IPS DF 4.7 (cell line): ENCODE measurements around the gene NXF1.
"Not testable (repeated sequence)": the region's sequence is repeated elsewhere in the genome, so short reads cannot be mapped to it uniquely, and the experiment has no call there.

Experiments
- DNase-seq: peaks from one replicate; pipeline ENCODE4 v3.0.0-alpha.2; 2013; ENCODE audit warnings: low spot score; ENCODE audit errors: extremely low read depth

NXF1 gene

DNA sequence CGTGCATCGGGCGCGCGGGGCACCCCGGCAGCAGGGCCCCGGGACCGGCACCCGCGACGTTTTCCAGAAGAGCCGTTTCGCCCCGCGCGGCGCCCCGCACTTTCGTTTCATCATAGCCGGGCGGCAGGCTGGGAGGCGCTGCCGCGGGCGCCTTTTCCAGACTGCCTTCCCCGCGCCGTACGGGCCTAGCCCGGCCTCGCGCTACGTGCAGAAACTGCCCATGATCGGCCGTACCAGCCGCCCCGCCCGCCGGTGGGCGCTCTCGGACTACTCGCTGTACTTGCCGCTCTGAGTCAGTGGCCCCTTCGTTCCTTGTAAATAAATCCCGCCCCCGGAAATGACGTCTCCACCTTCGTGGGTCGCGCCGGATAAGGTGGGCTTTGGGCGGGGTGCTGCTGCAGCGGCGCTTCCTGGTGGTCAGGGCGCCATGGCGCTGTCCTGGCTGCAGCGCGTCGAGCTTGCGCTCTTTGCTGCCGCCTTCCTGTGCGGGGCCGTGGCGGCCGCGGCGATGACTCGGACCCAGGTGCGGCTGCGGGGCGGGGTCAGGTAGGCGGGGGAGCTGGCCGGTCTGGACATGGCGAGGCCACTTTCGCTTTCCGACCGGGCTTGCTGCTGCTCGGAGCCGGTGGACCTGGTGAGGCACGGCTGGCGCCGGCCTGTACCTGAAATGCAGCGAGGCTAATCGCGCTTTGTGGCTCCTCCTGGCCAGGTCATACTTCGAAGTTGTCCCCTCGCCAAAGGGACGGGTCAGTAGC is 18.1 kb downstream of the NXF1 start, which contains the start of gene TMEM179B:
TSS of gene TMEM179B (plus strand) at position 398 of the 755 bp plus-strand sequence. CDS start at position 428, 30 bp downstream.
- DNase-seq, result peak; percentile 93

DNA sequence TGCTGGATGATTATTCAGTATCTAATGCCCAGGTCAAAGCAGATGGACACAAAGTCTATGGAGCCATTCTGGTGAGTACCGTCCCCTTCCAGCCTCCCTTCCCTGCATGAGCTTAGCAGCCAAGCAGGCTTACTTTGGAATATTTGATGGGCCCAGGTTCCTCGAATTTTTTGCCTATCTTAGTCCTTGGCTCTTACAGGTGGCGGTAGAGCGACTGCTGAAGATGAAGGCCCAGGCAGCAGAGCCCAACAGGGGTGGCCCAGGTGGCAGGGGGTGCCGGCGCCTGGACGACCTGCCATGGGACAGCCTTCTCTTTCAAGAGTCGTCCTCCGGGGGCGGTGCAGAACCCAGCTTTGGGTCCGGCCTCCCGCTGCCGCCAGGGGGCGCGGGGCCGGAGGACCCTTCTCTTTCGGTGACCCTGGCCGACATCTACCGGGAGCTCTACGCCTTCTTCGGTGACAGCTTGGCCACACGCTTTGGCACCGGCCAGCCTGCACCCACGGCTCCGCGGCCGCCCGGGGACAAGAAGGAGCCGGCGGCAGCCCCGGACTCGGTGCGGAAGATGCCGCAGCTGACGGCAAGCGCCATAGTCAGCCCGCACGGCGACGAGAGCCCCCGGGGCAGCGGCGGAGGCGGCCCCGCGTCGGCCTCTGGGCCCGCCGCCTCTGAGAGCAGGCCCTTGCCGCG is 18.8 kb downstream of the NXF1 start:
- no peak for DNase-seq

DNA sequence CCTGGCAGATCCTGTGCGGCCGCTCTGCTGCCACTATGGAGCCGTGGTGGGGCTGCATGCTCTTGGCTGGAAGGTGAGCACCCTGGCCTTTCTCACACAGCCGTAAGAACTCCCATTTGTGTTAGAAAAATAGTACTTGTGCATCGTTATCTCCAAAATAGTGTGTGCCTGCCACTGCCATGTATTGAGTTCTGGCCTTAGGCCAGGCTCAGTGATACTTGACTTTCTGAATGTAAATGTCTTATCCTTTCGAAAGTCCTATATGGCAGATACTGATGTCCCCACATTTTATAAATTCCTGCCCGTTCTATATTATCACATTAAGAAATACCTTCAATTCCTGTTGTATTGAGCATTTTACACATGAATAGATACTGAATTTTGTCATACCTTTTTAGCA is 22.5 kb downstream of the NXF1 start:
- no peak for DNase-seq

DNA sequence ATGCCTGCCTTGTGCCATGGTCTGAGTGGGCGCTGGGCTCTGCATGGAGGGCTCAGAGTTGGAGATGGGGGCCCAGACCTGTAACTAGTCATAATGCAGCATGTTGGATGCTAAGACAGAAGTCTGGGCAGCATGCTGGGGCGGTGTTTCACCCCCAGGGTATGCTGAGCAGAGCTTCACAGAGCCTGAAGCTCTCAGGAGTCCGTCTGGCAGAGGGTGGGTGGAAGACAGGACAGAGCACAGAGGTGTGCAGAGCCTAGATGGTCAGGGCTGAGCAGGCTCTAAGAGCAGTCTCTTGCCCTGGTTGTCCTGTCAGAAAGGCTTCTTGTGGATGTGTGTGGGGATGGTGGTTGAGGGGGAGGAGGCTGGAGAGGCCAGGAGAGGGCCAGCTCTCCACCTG is 26.8 kb downstream of the NXF1 start:
- DNase-seq, result no peak

DNA sequence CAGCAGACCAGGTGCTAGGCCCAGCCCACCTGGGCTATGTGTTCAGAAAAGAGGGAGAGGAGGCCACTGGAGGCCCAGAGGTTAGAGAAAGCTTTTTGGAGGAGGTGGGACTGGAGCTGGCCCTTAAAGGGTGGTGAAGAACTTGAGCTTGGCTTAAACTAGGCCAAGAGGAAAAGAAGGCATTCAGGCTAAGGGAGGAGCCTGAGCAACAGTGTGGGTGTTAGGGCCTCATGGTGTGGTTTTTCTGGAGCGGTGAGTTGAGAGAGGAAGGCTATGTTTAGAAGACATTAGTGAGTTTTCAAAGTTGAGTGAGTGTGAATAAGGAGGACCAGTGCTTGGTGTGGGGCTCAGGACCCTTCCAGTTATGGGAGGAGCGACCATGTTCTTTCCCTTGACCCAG is 27.9 kb downstream of the NXF1 start:
- no peak for DNase-seq

DNA sequence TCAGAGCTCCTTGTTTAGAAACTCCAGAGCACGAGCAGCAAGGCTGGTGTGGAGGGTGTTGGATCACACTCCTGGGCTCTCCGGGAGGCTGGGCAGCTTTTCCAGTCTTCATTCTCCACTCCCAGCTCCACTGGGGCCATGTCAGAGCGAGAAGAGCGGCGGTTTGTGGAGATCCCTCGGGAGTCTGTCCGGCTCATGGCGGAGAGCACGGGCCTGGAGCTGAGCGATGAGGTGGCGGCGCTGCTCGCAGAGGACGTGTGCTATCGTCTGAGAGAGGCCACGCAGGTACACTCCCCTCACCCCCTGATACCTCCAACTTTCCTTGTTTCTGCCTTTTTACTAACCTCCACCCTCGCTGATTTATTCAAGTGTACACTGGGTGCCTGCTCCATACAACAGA is 29.6 kb downstream of the NXF1 start:
- no peak for DNase-seq

DNA sequence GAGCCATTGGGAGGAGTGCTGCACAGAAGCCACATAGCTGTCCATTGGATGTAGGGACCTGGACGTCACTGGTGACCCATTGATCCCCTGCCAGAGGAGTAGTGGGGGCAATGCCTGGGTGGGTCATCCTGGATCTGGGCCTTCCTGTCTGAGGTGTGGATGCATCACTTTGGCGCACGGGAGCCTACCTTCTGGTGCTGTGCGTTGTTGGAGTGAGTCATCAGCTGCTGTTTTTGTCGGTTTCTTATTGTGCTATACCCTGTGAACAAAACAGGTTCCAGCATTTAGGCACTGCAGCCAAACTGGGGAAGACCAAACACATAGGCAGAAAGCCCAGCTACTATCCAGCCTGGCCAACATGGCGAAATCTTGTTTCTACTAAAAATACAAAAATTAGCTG is 30.8 kb downstream of the NXF1 start:
- DNase-seq, result no peak

DNA sequence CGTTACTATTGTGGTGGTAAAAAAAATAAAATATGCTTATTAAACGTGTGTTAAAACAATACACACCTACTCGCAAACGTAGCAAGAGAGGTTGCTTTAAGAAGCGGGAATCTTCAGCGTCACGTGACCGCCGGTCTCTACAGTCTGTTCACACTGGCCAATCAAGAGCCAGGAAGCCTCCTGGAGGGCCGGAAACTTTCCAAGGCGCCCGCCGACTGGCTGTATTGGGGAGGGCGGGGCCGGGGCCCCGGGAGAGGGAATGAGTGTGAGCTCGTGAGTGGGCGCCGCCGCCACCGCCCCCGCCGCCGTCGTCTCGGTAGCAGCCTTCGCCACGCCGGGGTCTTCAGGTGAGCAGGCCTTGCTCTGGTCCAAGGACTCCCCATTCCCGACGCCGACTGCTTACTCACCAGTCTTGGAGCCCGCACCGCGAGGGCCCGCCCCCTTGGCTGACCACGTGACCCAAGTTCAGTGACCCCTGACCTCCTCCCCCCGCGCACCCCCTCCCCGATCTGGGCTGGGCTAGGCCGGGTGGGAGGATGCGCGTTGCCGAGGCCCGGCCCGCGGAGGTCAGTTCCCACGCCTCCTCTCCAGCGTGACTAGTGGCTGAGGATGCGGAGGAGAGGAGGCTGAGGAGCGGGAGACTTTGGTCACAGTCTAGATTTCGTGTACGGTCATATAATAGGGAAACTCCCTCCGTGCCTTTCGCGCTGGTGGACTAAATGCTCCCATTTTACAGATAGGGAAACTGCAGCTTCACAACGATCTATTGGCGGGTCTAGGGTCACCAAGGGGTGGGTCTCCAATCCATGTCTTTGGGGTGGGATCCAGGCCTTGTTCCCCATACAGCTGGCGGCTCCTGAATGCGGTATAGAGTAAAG is 33.9 kb downstream of the NXF1 start, which contains the start of gene TAF6L:
TSS of gene TAF6L (plus strand) at position 253 of the 878 bp plus-strand sequence. CDS start 4,388 bp downstream, outside the sequence.
- DNase-seq, result no peak

DNA sequence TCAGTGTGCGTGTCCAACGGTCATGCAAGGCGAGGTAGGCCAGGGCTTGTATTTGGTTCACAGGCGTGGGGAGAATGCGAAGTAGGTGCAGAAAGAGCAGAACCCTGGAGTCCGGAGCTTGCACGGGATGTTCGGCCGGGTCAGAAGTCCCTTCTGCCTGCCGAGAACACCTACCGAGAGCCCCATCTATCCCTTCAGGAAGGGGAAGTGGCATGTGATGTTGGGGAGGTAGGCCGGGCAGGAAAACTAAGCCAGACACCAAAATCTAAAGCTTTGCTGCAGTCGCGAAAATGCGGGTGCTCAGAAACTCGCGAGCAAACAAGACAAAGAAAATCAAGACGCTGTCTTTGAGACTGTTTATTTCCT is 34.5 kb downstream of the NXF1 start:
- DNase-seq, result no peak

DNA sequence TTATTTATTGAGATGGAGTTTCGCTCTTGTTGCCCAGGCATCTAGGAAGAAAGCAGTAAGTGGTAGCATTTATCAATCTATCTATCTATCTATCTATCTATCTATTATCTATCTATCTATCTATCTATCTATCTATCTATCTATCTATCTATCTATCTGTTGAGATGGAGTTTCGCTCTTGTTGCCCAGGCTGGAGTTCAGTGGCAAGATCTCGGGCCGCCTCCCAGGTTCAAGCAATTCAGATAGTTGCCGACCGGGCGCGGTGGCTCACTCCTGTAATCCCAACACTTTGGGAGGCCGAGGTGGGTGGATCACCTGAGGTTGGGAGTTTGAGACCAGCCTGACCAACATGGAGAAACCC is 44.4 kb downstream of the NXF1 start:
- DNase-seq, result not testable (repeated sequence)

DNA sequence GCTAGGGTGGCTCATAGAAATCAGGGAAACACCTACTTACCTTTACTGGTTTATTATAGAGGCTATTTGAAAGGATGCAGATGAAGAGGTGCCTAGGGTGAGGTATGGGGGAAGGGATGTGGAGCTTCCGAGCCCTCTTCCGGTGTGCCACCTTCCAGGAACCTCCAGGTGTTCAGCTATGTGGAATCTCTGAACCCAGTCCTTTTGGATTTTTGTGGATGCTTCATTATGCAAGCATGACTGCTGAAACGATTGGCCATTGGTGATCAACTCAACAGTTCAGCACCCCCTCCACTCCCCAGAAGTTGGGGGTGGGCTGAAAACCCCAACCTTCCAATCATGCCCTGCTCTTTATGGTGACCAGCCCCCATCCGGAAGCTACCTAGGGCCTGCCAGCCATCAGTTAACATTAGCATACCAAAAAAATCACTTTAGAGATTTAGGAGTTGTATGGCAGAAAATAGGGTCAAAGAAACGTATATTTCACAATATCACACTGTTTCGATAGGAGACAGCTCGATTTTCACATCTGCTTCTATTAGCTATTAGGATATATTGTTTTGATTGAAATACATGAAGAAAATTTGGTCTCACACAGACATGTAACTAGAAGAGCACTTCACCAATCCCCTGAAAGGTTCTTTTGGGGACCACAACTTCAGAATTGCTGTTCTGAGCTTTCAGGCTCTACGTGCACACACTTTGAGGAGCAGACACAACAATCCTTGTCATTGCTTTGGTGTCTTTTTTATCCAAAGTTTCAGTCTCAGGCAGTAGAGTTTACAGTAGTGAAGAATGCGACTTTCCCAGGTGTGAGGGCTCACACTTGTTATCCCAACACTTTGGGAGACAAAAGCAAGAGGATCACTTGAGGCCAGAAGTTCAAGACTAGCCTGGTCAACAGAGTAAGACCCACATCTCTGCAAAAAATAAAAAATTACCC is 47.1 kb downstream of the NXF1 start:
- peak; percentile 91 for DNase-seq

DNA sequence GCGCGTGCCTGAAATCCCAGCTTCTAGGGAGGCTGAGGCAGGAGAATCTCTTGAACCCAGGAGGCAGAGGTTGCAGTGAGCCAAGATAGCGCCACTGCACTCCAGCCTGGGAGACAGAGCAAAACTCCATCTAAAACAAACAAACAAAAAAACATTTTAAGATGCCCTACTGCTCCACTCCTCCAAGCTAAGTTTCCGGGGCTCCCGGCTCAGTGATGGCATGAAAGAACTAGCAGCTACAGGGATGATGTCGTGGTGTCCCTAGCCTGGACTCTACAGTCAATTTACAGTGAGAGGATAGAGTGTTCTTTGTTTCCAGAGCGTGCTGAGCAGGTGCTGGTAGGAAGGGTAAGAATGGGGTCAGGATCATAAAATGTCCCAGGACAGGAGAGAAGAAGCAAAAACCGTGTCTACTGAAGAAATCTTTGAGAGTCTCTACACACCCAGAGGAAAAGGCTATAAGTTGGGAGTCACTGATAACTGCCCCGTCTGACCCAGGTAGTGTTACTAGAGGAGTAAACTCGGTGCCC is 50.1 kb downstream of the NXF1 start:
- no peak for DNase-seq

DNA sequence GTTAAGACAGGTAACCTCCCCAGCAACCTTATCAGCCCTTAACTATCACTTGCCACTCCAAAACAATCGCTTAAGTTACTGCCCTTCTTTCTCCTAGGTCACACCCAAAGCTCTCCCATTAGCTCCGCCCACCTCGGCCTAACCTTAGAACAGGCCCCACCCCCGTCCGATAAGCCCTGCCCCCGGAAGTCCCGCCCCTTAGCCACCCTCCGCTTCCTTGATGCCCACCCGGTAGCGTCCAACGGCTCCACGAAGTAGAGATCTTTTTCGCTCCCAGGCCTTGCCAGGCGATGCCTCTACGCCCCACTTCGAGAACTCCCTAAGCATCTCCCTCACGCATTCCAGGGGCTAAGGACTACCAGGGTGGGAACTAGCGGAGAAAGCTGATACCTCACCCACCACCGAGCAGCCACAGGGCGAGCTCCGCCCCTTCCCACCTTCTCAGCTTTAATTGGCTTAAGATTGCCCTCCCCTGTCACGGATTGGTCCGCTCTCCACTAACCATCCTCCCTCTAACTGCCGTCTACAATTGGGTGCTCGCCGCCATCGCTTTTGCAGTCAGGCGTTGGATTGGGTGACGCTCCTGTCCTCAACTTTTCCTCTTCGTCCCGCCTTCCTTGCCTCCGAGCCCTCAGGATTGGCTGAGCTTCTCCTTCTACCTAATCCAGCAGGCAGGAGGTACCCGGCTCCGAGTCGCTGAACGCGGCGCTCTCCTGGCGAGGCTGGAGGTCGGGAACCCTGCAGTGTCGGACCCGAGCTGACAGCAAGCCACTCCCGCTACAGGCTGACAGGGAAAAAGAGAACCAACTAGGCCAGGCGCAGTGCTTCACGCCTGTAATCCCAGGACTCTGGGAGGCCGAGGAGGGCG is 51.3 kb downstream of the NXF1 start, which contains the start of gene ZBTB3:
TSS of gene ZBTB3 (minus strand) at position 425 of the 868 bp plus-strand sequence. CDS start 496 bp downstream, outside the sequence.
- peak; percentile 97 for DNase-seq

DNA sequence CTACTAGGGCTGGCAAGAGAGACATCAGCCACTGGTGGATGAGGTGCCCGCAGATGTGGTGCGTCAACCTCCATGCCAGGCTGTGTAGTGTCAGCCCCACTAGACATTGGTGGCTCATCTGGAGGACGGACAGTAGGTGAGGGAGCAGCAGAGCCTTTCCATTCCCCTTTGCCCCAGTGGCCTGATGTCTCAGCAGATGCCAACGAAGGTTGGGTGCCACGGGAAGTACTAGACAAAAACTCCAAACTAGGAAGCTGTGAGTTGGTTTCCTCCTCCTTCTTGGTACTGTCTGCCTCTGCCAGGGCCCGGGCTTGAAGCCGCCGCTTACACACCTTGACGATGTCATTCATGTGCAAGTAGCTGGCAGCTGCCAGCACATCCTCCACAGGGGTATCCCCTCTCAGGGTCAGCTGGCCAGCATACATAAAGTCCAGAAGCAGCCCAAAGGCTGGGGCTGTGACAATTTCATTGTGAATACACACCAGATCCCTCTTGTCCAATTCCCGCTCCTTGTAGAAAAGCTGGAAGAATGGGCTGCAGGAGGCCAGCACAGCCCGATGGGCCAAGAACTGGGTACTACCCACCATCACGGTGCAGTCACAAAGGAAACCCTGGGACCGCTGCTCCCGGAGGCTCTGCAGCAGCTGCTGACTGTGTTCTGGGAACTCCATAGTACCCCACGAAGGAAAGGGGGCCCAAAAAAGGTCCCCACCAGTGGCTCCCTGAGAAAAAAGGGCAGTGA is 52.1 kb downstream of the NXF1 start:
- no peak for DNase-seq

DNA sequence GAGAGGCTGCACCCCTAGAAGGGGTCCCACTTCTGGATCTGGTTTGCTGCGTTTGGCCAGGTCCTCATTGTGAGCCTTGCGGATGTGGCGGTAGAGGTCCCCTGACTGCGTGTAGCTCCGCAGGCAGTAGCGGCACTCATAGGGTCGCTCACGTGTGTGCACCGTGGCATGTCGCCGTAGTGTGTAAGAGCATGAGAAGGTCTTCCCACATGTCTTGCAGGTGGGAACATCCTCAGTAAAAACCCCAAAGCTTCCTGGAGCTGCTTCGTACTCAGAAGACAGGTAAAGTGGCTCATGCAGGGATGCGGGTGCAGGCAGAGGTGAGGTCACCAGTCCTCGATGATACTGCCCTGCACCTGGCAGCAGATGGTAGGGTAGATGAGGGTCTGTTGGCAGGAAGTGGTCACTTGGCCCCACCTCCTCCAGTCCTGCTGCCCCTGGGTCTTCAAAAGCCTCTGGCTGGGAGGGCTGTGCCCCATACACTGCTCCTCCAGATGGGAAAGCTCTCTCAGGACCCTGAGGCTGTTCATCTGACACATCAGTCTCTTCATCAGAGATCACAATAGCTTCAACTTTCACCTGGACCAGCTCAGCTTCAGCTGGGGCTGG is 53.0 kb downstream of the NXF1 start:
- DNase-seq, result no peak

DNA sequence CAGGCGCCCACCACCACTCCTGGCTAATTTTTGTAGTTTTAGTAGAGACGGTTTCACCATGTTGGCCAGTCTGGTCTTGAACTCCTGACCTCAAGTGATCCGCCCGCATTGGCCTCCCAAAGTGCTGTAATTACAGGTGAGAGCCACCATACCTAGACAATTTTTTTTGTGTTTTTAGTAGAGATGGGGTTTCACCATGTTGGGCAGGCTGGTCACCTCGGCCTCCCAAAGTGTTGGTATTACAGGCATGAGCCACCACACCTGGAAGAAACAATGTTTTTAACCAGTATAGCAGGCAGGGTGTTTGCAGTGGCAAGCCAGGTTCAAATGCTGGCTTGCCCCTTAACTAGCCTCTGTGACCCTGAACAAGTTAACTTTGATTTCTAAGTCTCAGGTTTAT is 55.3 kb downstream of the NXF1 start:
- DNase-seq, result not testable (repeated sequence)

DNA sequence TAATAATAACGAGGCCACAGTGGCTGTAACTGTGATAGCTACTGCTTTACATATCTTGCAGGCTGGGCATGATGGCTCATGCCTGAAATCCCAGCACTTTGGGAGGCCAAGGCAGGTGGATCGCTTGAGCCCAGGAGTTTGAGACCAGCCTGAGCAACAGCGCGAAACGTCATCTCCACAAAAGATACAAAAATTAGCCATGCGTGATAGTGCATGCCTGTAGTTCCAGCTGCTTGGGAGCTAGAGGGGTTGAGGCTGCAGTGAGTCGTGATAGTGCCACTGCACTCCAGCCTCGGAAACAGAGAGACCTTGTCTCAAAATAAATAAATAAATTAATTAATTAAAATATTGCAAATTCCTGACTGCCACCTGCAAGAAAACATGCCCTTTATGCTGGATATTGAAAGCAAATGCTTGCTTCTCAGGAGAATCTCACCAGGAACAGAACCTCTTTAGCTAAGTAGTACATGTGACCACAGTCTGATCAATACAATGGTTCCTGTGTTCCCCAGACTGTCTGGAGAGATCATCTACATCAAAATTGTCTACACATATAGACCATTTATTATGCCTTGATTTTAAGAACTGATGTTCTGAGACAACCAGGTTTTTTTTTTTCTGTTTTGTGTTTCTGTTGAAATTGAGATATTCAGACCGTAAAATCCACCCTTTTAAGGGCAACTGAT is 57.6 kb downstream of the NXF1 start:
- no peak for DNase-seq
